Smooth muscle cell of the brain vasculature (primary cell): ENCODE results near the gene CASP7.
"Not testable (repeated sequence)": the region's sequence is repeated elsewhere in the genome, so short reads cannot be mapped to it uniquely, and the experiment has no call there.

Experiments
- DNase-seq: peaks from one replicate; pipeline ENCODE4 v3.0.0-alpha.2; 2012; ENCODE audit warnings: low read depth, low spot score

Gene CASP7

DNA sequence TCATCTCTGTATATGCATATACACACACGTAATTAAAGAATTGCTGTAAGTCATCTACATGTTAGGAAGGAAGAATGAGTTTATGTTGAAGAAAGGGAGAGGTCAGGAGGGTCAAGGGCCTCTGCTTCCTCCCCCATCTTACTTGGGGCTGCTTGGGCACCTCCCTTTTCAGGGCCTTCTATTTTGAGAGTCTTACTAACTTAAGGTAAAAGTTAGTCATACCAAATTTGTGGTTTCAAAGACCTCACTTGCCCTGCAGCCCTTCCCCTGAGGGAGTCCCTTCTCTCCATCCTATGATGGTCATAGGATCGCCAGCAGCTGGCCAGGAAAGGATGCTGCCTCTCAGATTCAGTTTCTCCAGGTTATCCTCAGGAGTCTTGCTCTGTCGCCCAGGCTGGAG is 74.4 kb downstream of the CASP7 start:
- DNase-seq, result no peak

DNA sequence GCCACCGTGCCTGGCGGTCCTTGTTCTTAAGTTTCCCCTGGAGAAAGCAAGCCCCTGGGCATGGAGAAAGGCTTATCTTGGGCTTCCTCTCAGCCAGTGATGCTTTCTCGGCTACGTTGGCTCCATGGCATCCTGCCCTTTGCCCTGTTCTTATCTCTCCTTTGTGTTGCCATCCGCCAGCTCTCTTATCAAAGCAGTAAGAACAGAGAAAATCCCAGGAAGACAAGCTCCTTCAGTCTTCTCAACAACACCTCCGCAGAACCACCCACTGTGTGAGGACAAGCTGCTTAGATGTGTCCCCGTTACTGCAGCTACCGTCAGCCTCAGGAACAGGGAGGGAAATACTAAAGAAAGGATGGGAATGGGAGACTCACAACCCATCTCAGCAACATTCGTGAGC is 75.1 kb downstream of the CASP7 start:
- no peak for DNase-seq

DNA sequence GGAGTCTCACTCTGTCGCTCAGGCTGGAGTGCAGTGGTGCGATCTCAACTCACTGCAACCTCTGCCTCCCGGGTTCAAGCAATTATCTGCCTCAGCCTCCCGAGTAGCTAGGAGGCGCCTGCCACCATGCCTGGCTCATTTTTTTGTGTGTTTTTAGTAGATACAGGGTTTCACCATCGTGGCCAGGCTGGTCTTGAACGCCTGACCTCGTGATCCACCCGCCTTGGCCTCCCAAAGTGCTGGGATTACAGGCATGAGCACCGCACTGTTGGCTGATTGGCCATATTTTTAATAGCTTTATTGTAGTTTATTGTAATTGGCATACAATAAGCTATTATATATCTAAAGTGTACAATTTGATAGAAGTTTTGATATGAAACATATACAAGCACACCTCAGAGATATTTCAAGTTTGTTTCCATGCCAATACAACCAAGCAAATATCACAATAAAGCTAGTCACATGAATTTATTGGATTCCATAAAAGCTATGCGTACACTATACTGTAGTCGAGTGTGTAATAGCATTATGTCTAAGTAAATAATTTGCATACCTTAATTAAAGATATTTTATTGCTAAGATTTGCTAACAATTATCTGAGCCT is 77.3 kb downstream of the CASP7 start:
- no peak for DNase-seq

DNA sequence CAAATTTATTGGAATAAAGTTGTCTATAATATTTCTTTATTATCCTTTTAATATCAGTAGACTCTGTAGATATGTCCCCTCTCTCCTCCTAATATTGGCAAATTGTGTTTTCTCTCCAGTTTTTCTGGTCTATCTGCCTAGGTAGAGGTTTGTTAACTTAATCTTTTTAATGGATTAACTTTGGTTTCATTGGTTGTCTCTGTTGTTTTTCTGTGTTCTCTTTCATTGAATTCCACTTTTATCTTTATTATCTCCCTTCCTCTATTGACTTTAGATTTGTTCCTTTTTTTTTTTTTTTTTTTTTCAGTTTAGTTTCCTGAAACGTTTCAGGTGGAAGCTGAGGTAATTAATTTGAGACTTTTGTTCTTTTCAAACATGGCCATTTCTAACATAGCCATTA is 82.4 kb downstream of the CASP7 start:
- no peak for DNase-seq

DNA sequence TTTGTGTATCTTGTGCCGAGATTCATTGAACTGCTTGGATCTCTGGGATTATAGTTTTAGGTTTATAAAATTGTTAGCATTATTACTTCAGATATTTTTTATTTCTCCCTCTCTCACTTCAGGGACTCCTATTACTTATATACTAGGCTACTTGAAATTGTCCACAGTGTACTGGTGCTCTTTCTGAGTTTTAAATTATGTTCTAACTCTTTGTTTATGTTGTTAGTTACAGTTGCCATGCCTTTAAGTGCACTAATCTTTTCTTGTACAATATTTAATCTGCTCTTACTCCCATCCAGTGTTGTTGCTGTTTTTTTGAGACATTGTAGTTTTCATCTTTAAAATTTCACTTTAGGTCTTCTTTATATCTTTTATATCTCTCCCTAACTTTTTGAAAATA is 84.9 kb downstream of the CASP7 start:
- no peak for DNase-seq

DNA sequence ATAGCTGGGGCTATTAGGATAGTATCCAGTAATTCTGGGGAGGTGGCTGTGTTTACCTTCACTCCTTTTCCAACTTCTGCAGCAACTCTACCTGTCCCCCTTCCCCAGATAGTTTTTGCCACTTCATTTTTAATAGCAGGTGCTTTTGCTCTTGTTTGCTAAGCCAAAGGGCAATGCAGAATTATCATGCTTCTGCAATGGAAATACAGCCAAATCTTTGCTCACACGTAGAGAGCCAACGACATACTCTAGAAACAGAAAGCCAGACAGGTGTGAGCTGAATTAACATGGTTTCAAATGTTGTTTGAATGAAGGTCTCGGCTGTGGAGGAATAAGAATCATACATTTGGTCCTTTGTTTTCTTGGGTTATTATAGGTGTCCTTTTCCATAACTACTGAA is 86.2 kb downstream of the CASP7 start:
- DNase-seq, result no peak

DNA sequence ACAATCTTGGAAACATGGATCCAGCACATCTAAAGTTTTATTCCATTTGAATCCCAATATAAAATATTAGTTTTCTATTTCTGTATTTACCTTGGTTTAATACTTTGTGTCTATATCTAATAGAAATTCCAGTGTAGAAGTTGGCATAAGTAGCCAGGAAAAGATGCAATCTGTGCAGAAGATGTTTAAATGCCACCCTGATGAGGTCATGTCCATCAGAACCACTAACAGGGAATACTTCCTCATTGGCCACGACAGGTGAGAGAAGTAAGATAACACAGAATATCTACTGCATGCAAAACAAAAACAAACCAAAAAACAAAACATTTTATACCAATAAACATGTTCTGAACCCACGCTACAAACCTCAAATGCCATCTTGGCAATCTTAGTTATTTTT is 87.5 kb downstream of the CASP7 start:
- no peak for DNase-seq

DNA sequence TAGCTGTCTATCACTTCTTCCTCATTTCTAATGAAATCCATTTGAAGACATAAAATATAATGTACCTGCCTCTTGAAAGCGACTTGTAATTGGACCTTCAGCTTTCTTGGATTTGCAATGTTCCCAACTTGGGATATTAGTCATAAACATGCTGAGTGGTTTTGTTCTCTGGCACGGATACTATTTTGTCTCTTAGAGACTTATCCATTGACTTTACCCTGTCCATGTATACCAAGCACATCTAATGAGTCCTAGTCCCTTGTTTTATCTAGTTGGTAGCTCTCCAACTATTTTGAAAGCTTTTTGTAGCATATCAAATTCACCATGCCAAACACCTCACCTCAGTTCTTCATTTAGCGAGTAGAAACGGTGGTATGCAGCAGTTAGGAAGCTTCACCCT is 90.6 kb downstream of the CASP7 start:
- no peak for DNase-seq

DNA sequence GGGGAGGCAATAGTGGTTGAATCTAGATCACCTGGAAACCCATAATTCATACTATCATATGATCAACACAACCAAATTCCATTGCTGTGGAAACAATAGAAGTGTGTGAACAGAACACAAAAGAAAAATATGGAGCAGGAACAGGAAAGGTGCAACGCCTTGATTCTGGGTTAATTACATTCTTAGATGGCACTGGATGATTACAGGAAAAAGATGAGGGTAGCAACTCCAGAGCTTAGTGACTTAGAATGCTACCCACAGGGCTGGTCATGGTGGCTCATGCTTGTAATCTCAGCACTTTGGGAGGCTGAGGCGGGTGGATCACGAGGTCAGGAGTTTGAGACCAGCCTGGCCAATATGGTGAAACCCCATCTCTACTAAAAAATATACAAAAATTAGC is 91.4 kb downstream of the CASP7 start:
- not testable (repeated sequence) for DNase-seq

DNA sequence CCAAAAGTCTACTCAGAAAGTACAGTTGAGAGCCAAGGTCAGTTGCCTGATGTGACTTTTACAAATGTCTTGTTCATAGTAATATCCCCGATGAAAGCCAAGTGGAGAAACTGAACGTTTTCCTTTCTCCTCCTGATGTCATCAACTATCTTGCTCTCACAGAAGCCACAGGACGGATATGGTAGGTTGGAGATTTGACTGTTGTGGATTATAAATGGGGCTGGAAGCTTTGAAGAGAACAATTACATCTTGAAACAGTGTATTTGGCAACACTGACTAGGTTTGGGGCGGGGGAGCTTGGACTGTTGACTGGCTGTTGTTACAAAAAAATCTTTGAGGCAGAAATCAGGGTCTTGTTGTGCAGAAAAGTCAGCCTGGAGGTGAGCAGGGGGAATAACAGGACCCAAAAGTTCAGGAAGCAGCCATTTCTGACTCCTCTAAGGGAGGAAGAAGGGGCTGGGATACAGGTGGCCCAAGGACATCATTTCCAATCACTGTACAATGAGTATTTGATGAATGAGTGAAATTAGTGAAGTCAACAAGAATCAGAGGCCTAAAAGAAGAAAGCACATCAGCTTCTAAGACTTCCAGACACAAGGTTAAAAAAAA is 96.1 kb downstream of the CASP7 start:
- DNase-seq, result no peak

DNA sequence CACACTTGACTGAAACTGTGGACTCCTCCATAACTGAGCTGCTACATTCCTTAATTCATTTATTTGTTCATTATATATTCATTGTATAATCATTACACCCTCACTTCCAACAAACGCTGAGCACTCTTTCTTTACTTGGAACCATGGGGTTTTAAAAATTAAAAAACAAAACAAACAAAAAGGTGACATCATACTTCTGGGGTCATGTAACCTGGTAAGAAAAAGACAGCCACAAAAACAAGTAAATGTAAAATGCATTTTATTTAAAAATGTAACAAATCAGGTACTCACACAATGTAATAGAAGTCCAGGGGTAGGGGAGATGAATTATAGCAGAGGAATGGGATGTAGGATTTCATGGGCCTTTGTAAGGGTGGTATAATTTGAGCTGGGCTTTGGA is 96.8 kb downstream of the CASP7 start:
- no peak for DNase-seq
